HG03025 (cell line): ENCODE measurements around the gene LRRC9.

Experiments used
- ATAC-seq: cut with Tn5 transposase; IDR thresholded peaks from one replicate; pipeline ENCODE4 v1.9.1; 2021; ENCODE audit warnings: mild to moderate bottlenecking, moderate library complexity; ENCODE audit not compliant: unreplicated experiment, low FRiP score

LRRC9 gene

GRCh38 chr14:60101786-60102185, 181.8 kb downstream of the LRRC9 start:
- ATAC-seq = no peak

- ATAC-seq = no peak
These were observed 182.4 kb downstream of the LRRC9 start for GRCh38 chr14:60102389-60102788.

- ATAC-seq = no peak
These were observed 186.4 kb downstream of the LRRC9 start for GRCh38 chr14:60106339-60106738.

GRCh38 chr14:60107477-60107876, 187.5 kb downstream of the LRRC9 start:
- no peak for ATAC-seq

- no peak for ATAC-seq
These were observed 191.8 kb downstream of the LRRC9 start for GRCh38 chr14:60111732-60112131.
